ENCODE results near the gene CSRNP2. TPM values are rescaled to one million over a fixed set of nuclear protein-coding genes. Genes with fewer than 3 reads are reported as not detected.
A peak's percentile ranks its signal among the peaks of the same experiment; 100 is the strongest.
"Not testable (repeated sequence)": the region's sequence is repeated elsewhere in the genome, so short reads cannot be mapped to it uniquely, and the experiment has no call there.

The CSRNP2 gene
- total RNA-seq, 6 donors from 2014 or later, result 20.3 to 29.6 (median 23.5) TPM

DNA sequence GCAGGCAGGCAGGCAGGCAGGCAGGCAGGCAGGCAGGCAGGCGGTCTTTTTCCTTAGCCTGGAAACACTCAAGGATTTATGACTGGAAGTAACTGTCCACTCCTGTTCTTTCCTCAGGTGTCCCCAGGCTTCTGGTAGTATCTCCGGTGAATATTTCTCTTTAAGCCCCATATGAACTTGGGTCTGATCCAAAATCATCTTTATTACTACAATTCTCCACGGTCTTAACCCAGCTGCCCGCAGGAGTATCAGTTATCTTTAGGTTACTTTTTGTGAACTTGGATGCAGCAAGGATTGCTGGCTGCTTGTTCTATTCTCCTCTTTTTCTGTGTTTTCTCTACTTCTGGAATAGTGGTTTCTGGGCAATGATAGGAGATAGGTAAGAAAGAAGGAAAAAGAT, 3.3 kb downstream of the CSRNP2 start:
- DNase-seq (no peak), ATAC-seq (ENCODE audit: low FRiP score in 2 of 2) (no peak)
- TF ChIP-seq POLR2AphosphoS5 (IDR thresholded peaks at IDR 0.05) (no peak), POLR2A (IDR thresholded peaks at IDR 0.05) (no peak), EP300 (IDR thresholded peaks at IDR 0.05) (no peak)
- TF ChIP-seq, protein P1, sequence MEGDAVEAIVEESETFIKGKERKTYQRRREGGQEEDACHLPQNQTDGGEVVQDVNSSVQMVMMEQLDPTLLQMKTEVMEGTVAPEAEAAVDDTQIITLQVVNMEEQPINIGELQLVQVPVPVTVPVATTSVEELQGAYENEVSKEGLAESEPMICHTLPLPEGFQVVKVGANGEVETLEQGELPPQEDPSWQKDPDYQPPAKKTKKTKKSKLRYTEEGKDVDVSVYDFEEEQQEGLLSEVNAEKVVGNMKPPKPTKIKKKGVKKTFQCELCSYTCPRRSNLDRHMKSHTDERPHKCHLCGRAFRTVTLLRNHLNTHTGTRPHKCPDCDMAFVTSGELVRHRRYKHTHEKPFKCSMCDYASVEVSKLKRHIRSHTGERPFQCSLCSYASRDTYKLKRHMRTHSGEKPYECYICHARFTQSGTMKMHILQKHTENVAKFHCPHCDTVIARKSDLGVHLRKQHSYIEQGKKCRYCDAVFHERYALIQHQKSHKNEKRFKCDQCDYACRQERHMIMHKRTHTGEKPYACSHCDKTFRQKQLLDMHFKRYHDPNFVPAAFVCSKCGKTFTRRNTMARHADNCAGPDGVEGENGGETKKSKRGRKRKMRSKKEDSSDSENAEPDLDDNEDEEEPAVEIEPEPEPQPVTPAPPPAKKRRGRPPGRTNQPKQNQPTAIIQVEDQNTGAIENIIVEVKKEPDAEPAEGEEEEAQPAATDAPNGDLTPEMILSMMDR (IDR thresholded peaks at IDR 0.05), result no peak
- 78 to 84% methylated on average over 4 of the region's 4 CpGs for WGBS, 2 donors
- peaks cover 12 to 50% (median 22%) of the 10 kb centered on the region in 4 donors for H3K4me1 ChIP-seq
- H3K36me3 ChIP-seq, result peaks cover 0 to 9% (median 0%) of the 10 kb centered on the region in 4 donors
- H3K27ac ChIP-seq, result no peak overlapping the region
- H3K4me3 ChIP-seq, result no peak overlapping the region
- no peaks in the 10 kb centered on the region for H3K27me3 ChIP-seq
- H3K9me3 ChIP-seq, result no peaks in the 10 kb centered on the region

DNA sequence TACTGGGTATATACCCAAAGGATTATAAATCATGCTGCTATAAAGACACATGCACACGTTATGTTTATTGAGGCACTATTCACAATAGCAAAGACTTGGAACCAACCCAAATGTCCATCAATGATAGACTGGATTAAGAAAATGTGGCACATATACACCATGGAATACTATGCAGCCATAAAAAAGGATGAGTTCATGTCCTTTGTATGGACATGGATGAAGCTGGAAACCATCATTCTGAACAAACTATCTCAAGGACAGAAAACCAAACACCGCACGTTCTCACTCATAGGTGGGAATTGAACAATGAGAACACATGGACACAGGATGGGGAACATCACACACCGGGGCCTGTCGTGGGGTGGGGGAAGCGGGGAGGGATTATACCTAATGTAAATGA, 4.5 kb downstream of the CSRNP2 start:
- not testable (repeated sequence) for H3K27ac ChIP-seq; DNase-seq; H3K9me3 ChIP-seq; H3K4me3 ChIP-seq; ATAC-seq (ENCODE audit: low FRiP score in 2 of 2); H3K27me3 ChIP-seq
- 85 to 93% methylated on average over 6 of the region's 6 CpGs for WGBS, 2 donors
- peaks cover 12 to 49% (median 22%) of the 10 kb centered on the region in 4 donors for H3K4me1 ChIP-seq
- H3K36me3 ChIP-seq, result peaks cover 0 to 15% (median 4%) of the 10 kb centered on the region in 4 donors

DNA sequence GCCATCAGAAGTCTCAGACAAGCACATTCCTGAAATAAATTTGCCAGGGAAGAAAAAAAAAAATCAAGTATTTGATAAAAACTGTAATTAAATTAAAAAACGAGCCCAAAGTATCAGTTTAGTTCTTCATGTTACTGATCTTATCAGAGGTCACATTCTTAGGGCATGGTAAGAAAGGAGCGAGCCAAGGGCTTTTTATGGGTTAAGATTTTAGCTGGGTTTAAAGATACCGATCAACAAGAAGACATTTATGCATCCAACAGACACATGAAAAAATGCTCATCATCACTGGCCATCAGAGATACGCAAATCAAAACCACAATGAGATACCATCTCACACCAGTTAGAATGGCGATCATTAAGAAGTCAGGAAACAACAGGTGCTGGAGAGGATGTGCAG, 5.0 kb downstream of the CSRNP2 start:
- DNase-seq; H3K9me3 ChIP-seq; H3K27me3 ChIP-seq; ATAC-seq (ENCODE audit: low FRiP score in 2 of 2); H3K4me3 ChIP-seq; H3K27ac ChIP-seq: not testable (repeated sequence)
- Histone ChIP-seq H3K4me1 (peaks cover 12 to 46% (median 20%) of the 10 kb centered on the region in 4 donors), H3K36me3 (peaks cover 1 to 20% (median 9%) of the 10 kb centered on the region in 4 donors)
- WGBS, 2 donors, result 67 to 79% methylated on average over 5 of the region's 5 CpGs

GRCh38 chr12:51077930-51078329, 5.5 kb downstream of the CSRNP2 start:
- H3K4me3 ChIP-seq, result no peak overlapping the region
- peaks cover 12 to 46% (median 20%) of the 10 kb centered on the region in 4 donors for H3K4me1 ChIP-seq
- no peak for DNase-seq
- no peaks in the 10 kb centered on the region for H3K9me3 ChIP-seq
- no peak overlapping the region for H3K27ac ChIP-seq
- WGBS, 2 donors, result 60 to 70% methylated on average over 5 of the region's 5 CpGs
- H3K27me3 ChIP-seq, result no peaks in the 10 kb centered on the region
- no peak for TF ChIP-seq POLR2AphosphoS5 (IDR thresholded peaks at IDR 0.05)
- no peak for TF ChIP-seq EP300 (IDR thresholded peaks at IDR 0.05)
- TF ChIP-seq POLR2A (IDR thresholded peaks at IDR 0.05), result no peak
- TF ChIP-seq, protein P1 (IDR thresholded peaks at IDR 0.05), result no peak
- H3K36me3 ChIP-seq, result peaks cover 6 to 24% (median 14%) of the 10 kb centered on the region in 4 donors
- peak in 1 of 2 donors; percentile 57 for ATAC-seq (ENCODE audit: low FRiP score in 2 of 2)

- TF ChIP-seq POLR2AphosphoS5 (IDR thresholded peaks at IDR 0.05), result no peak
- TF ChIP-seq EP300 (IDR thresholded peaks at IDR 0.05), result no peak
- TF ChIP-seq, protein P1 (IDR thresholded peaks at IDR 0.05), result no peak
- no peak for TF ChIP-seq POLR2A (IDR thresholded peaks at IDR 0.05)
- WGBS, 2 donors, result 80 to 91% methylated on average over 10 of the region's 10 CpGs
- peak overlapping the region in 1 of 4 donors; percentile 16 for H3K27ac ChIP-seq
- H3K9me3 ChIP-seq, result no peaks in the 10 kb centered on the region
- DNase-seq (no peak), ATAC-seq (ENCODE audit: low FRiP score in 2 of 2) (no peak)
- no peak overlapping the region for H3K4me3 ChIP-seq
- H3K27me3 ChIP-seq, result no peaks in the 10 kb centered on the region
- H3K4me1 ChIP-seq, result peaks cover 1 to 31% (median 11%) of the 10 kb centered on the region in 4 donors
- H3K36me3 ChIP-seq, result peaks cover 8 to 37% (median 24%) of the 10 kb centered on the region in 4 donors
Observed at GRCh38 chr12:51076236-51076930, 7.0 kb downstream of the CSRNP2 start.

DNA sequence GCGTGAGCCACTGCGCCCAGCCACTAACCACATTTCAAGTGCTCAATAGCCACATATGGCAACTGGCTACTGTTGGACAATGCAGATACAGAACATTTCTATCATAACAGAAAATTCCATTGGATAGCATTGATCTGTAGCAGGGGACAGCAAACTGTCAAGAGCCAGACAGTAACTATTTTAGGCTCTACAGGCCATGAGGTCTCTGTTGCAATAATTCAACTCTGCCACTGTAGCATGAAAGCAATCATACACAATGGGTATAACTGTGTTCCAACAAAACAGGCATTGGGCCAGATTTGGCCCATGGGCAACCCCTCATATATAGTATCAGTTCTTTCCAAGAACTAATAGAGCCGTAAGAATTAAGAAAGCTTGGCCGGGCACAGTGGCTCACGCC, 8.0 kb downstream of the CSRNP2 start:
- no peak for DNase-seq
- TF ChIP-seq POLR2A (IDR thresholded peaks at IDR 0.05) (no peak), EP300 (IDR thresholded peaks at IDR 0.05) (no peak), POLR2AphosphoS5 (IDR thresholded peaks at IDR 0.05) (no peak)
- TF ChIP-seq, protein P1 (IDR thresholded peaks at IDR 0.05), result no peak
- H3K4me3 ChIP-seq, result no peak overlapping the region
- H3K36me3 ChIP-seq, result peaks cover 8 to 47% (median 32%) of the 10 kb centered on the region in 4 donors
- peaks cover 0 to 28% (median 8%) of the 10 kb centered on the region in 4 donors for H3K4me1 ChIP-seq
- H3K27me3 ChIP-seq, result no peaks in the 10 kb centered on the region
- no peak for ATAC-seq (ENCODE audit: low FRiP score in 2 of 2)
- H3K27ac ChIP-seq, result no peak overlapping the region
- 94 to 99% methylated on average over 5 of the region's 5 CpGs for WGBS, 2 donors
- H3K9me3 ChIP-seq, result no peaks in the 10 kb centered on the region
